ENCODE results near the gene EXOC1. TPM values are rescaled to one million over a fixed set of nuclear protein-coding genes. Genes with fewer than 3 reads are reported as not detected.

Gene EXOC1
- total and polyA plus RNA-seq, 9 of the 15 experiments (the other 6 are each of a cell fraction or from before 2014, with no cell fraction given) = 16.0 to 45.5 (median 26.2) TPM

DNA sequence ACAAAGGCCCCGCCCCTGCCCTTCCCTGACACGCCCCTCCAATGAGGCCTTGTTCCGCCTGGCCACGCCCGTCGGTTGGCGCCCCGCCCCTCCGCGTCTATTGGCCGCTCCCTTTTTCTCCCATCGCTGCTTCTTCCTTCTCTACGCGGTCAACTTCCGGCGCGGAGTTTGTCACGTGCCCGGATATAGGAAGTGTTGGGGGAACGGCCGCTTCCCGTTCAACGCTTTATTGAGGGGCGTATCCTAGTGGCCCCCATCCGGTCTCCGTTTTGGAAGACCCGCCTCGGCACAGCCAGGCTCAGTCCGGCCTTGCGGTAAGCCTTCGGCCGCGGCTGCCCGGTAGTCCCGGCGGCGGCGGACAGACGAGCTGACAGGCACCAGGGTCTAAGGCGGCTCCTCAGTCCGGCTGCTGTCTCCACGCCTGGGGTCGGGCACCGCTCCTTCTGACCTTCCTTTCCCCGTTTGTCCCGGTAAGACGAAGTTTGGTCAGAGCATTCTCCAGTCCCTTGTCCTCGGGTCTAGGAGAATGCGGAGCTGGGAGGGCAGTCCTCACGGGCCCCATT is at the start of gene EXOC1 (continued):
- TF ChIP-seq NR2C1 (IDR thresholded peaks at IDR 0.05) (no peak; the same call in 1 of the 2 replicates), NR2C1 (tag; IDR thresholded peaks at IDR 0.05) (peak; percentile 28; the same call in 1 of the 2 replicates), POLR2A (conservative IDR thresholded peaks at IDR 0.05) (peak; percentile 89), ESRRB (CRISPR knock-in tag; IDR thresholded peaks at IDR 0.05; ENCODE audit: borderline replicate concordance) (no peak), HEY1 (CRISPR knock-in tag; IDR thresholded peaks at IDR 0.05; ENCODE audit: borderline replicate concordance) (no peak), SAP30 (IDR thresholded peaks at IDR 0.05; ENCODE audit: borderline replicate concordance, insufficient read depth, low read depth, low read length, poor library complexity, severe bottlenecking) (peak; percentile 91), FOXK2 (conservative IDR thresholded peaks at IDR 0.05 in 1 of 2, IDR thresholded peaks at IDR 0.05 in 1 of 2; ENCODE audit: low read depth in 2 of 2) (peak; percentile 90 to 94), ETV6 (IDR thresholded peaks at IDR 0.05; ENCODE audit: borderline replicate concordance in 1 of 2, low read depth in 2 of 2, low read length in 1 of 2) (peak; percentile 64 to 77; a peak in 3 of 4 replicates), ETV6 (CRISPR knock-in tag; IDR thresholded peaks at IDR 0.05; ENCODE audit: borderline replicate concordance) (no peak), MBD2 (IDR thresholded peaks at IDR 0.05; ENCODE audit: borderline replicate concordance, low read depth) (peak; percentile 44; the same call in 1 of the 2 replicates), GTF2E2 (tag; IDR thresholded peaks at IDR 0.05) (peak; percentile 75; the same call in 1 of the 2 replicates), ZNF717 (CRISPR knock-in tag; IDR thresholded peaks at IDR 0.05) (no peak), COPS2 (conservative IDR thresholded peaks at IDR 0.05) (no peak)
- TF ChIP-seq, protein P1, sequence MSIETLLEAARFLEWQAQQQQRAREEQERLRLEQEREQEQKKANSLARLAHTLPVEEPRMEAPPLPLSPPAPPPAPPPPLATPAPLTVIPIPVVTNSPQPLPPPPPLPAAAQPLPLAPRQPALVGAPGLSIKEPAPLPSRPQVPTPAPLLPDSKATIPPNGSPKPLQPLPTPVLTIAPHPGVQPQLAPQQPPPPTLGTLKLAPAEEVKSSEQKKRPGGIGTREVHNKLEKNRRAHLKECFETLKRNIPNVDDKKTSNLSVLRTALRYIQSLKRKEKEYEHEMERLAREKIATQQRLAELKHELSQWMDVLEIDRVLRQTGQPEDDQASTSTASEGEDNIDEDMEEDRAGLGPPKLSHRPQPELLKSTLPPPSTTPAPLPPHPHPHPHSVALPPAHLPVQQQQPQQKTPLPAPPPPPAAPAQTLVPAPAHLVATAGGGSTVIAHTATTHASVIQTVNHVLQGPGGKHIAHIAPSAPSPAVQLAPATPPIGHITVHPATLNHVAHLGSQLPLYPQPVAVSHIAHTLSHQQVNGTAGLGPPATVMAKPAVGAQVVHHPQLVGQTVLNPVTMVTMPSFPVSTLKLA (conservative IDR thresholded peaks at IDR 0.05) = peak; percentile 93 to 95
- TF ChIP-seq, protein P2, sequence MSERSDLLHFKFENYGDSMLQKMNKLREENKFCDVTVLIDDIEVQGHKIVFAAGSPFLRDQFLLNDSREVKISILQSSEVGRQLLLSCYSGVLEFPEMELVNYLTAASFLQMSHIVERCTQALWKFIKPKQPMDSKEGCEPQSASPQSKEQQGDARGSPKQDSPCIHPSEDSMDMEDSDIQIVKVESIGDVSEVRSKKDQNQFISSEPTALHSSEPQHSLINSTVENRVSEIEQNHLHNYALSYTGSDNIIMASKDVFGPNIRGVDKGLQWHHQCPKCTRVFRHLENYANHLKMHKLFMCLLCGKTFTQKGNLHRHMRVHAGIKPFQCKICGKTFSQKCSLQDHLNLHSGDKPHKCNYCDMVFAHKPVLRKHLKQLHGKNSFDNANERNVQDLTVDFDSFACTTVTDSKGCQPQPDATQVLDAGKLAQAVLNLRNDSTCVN (CRISPR knock-in tag; IDR thresholded peaks at IDR 0.05) = no peak
- TF ChIP-seq, protein P3, sequence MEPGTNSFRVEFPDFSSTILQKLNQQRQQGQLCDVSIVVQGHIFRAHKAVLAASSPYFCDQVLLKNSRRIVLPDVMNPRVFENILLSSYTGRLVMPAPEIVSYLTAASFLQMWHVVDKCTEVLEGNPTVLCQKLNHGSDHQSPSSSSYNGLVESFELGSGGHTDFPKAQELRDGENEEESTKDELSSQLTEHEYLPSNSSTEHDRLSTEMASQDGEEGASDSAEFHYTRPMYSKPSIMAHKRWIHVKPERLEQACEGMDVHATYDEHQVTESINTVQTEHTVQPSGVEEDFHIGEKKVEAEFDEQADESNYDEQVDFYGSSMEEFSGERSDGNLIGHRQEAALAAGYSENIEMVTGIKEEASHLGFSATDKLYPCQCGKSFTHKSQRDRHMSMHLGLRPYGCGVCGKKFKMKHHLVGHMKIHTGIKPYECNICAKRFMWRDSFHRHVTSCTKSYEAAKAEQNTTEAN (CRISPR knock-in tag; IDR thresholded peaks at IDR 0.05) = no peak
- TF ChIP-seq, protein P4, sequence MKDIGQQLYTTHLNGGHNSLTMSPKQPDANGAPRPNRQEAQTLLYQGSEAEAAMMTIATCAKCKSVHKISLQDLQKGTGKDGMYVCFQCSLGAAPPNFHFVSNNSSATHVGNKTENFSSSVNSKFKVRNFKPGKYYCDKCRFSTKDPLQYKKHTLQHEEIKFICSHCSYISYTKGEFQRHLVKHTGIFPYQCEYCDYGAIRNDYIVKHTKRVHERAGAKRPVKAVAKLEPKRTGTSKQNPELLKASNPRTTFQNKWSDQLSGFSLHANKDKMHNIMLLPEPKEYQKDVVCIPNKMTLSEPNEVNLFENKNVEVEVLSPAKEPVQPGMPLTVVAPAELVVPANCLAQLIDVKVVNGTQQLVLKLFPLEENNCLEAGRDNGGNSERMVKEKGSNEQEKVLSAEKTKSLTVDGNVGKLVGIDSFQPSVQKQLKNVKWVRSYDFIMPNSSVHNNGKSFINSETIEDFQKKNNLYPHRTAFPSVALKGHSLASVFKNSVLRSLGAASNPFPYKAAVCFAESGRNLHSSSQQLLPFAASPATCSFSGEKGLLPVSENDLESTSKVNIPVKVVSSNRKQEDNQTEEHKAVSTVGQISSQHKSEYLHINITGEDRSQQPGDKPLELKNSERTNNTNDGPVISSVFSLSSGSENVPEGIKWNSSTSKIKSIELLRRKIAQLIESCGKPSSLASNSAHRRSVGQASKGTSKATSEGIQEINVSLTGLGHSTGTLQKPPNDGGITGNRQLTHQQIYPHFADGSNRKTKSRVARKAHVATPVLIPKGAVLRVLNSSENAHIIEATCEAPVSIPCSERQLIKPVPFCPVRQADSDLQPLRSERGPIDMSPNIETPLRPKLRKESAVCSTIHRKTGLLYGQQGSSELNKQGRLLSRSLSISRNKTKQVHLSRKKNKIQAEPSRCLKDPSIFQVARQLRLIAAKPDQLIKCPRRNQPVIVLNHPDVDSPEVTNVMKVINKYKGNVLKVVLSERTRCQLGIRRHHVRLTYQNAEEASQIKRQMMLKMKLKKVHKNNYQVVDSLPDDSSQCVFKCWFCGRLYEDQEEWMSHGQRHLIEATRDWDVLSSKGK (CRISPR knock-in tag; IDR thresholded peaks at IDR 0.05) = no peak
- TF ChIP-seq, protein P5, sequence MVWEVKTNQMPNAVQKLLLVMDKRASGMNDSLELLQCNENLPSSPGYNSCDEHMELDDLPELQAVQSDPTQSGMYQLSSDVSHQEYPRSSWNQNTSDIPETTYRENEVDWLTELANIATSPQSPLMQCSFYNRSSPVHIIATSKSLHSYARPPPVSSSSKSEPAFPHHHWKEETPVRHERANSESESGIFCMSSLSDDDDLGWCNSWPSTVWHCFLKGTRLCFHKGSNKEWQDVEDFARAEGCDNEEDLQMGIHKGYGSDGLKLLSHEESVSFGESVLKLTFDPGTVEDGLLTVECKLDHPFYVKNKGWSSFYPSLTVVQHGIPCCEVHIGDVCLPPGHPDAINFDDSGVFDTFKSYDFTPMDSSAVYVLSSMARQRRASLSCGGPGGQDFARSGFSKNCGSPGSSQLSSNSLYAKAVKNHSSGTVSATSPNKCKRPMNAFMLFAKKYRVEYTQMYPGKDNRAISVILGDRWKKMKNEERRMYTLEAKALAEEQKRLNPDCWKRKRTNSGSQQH (CRISPR knock-in tag; IDR thresholded peaks at IDR 0.05) = no peak

All from K562 (cell line).